ENCODE results near the gene YEATS2.

YEATS2 gene

GRCh38 chr3:183711516-183711915 lies 13.9 kb downstream of the YEATS2 start:
- DNase-seq (ENCODE audit: low read depth in 1 of 2, low spot score in 1 of 2) = no peak
- no peak overlapping the region for H3K27ac ChIP-seq (replicated peaks)
- no peak overlapping the region for H3K4me3 ChIP-seq (replicated peaks; ENCODE audit: insufficient read depth, low read length)
- H3K27me3 ChIP-seq (ENCODE audit: insufficient read depth, poor library complexity, severe bottlenecking) = no peaks in the 10 kb centered on the region
- TF ChIP-seq, protein P1, sequence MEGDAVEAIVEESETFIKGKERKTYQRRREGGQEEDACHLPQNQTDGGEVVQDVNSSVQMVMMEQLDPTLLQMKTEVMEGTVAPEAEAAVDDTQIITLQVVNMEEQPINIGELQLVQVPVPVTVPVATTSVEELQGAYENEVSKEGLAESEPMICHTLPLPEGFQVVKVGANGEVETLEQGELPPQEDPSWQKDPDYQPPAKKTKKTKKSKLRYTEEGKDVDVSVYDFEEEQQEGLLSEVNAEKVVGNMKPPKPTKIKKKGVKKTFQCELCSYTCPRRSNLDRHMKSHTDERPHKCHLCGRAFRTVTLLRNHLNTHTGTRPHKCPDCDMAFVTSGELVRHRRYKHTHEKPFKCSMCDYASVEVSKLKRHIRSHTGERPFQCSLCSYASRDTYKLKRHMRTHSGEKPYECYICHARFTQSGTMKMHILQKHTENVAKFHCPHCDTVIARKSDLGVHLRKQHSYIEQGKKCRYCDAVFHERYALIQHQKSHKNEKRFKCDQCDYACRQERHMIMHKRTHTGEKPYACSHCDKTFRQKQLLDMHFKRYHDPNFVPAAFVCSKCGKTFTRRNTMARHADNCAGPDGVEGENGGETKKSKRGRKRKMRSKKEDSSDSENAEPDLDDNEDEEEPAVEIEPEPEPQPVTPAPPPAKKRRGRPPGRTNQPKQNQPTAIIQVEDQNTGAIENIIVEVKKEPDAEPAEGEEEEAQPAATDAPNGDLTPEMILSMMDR (IDR thresholded peaks at IDR 0.05; ENCODE audit: insufficient read depth, low read length) = no peak
- TF ChIP-seq POLR2AphosphoS5 (IDR thresholded peaks at IDR 0.05; ENCODE audit: low read depth) (no peak), GABPA (IDR thresholded peaks at IDR 0.05; ENCODE audit: low read depth) (no peak), REST (IDR thresholded peaks at IDR 0.05; ENCODE audit: insufficient replicate concordance, low read depth) (no peak), SPI1 (IDR thresholded peaks at IDR 0.05; ENCODE audit: borderline replicate concordance, low read depth) (no peak)

DNA sequence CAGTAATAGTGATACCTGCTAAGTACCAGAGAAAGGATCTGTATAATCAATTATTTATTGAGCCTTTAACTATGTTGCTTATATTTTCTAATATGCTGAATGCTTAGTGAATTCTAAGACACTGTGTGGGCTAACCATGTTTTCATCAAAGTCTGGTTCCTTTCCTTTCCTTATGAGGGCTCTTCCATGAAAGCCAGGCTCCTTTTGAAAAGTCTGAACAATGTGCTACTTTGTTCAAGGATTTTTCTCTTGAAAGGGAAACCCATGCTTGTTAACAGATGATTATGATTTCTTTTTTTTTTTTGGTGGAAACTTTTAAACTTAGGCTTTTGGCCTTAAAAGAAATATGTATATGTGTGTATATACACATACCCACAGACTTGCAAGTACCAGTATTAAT lies 17.0 kb downstream of the YEATS2 start:
- DNase-seq (ENCODE audit: low read depth in 1 of 2, low spot score in 1 of 2) = no peak
- Histone ChIP-seq H3K27ac (replicated peaks) (no peak overlapping the region), H3K4me3 (replicated peaks; ENCODE audit: insufficient read depth, low read length) (no peak overlapping the region), H3K27me3 (ENCODE audit: insufficient read depth, poor library complexity, severe bottlenecking) (no peaks in the 10 kb centered on the region)
- TF ChIP-seq GABPA (IDR thresholded peaks at IDR 0.05; ENCODE audit: low read depth) = no peak
- TF ChIP-seq REST (IDR thresholded peaks at IDR 0.05; ENCODE audit: insufficient replicate concordance, low read depth) = no peak
- TF ChIP-seq, protein P1 (IDR thresholded peaks at IDR 0.05; ENCODE audit: insufficient read depth, low read length) = no peak

DNA sequence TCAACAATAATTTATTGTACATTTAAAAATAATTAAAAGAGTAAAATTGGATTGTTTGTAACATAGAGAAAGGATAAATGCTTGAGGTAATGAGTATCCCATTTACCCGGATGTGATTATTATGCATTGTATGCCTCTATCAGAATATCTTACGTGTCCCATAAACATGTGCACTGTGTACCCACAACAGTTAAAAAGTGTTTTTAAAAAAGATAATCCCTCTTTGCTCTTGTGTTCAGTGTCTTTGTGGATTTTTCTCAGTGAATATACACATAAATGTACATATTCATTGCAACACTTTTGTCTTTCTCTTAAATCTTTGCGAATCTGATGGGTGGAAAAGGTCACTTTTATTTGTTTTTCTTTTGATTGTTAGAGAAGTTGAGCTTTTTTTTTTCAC lies 20.4 kb downstream of the YEATS2 start:
- no peak overlapping the region for H3K27ac ChIP-seq (replicated peaks)
- TF ChIP-seq REST (IDR thresholded peaks at IDR 0.05; ENCODE audit: insufficient replicate concordance, low read depth) (no peak), GABPA (IDR thresholded peaks at IDR 0.05; ENCODE audit: low read depth) (no peak), POLR2AphosphoS5 (IDR thresholded peaks at IDR 0.05; ENCODE audit: low read depth) (no peak), SPI1 (IDR thresholded peaks at IDR 0.05; ENCODE audit: borderline replicate concordance, low read depth) (no peak)
- TF ChIP-seq, protein P1 (IDR thresholded peaks at IDR 0.05; ENCODE audit: insufficient read depth, low read length) = no peak
- DNase-seq (ENCODE audit: low read depth in 1 of 2, low spot score in 1 of 2) = no peak
- H3K27me3 ChIP-seq (ENCODE audit: insufficient read depth, poor library complexity, severe bottlenecking) = no peaks in the 10 kb centered on the region
- no peak overlapping the region for H3K4me3 ChIP-seq (replicated peaks; ENCODE audit: insufficient read depth, low read length)
